Neuron (in vitro differentiated cells): ENCODE measurements around the gene PINK1.

Experiments
- H2AFZ ChIP-seq: one replicate; pipeline ENCODE4 v1.6.1; 2013; ENCODE audit warnings: low read depth, mild to moderate bottlenecking, inconsistent platforms, low read length, moderate library complexity
- H3K27me3 ChIP-seq: one replicate; pipeline ENCODE4 v1.6.1; 2013; ENCODE audit warnings: low read length; ENCODE audit not compliant: insufficient read depth
- H3K36me3 ChIP-seq: one replicate; pipeline ENCODE4 v1.6.1; 2013; ENCODE audit warnings: low read length; ENCODE audit not compliant: insufficient read depth
- H3K4me1 ChIP-seq: one replicate; pipeline ENCODE4 v1.6.1; 2013; ENCODE audit warnings: low read length; ENCODE audit not compliant: insufficient read depth
- H3K4me3 ChIP-seq: 2 replicates; pipeline ENCODE4 v1.5.1; 2013; ENCODE audit warnings: mild to moderate bottlenecking, low read length, moderate library complexity
- H3K9me3 ChIP-seq: one replicate; pipeline ENCODE4 v1.6.1; 2013; ENCODE audit warnings: low read length

PINK1 gene

DNA sequence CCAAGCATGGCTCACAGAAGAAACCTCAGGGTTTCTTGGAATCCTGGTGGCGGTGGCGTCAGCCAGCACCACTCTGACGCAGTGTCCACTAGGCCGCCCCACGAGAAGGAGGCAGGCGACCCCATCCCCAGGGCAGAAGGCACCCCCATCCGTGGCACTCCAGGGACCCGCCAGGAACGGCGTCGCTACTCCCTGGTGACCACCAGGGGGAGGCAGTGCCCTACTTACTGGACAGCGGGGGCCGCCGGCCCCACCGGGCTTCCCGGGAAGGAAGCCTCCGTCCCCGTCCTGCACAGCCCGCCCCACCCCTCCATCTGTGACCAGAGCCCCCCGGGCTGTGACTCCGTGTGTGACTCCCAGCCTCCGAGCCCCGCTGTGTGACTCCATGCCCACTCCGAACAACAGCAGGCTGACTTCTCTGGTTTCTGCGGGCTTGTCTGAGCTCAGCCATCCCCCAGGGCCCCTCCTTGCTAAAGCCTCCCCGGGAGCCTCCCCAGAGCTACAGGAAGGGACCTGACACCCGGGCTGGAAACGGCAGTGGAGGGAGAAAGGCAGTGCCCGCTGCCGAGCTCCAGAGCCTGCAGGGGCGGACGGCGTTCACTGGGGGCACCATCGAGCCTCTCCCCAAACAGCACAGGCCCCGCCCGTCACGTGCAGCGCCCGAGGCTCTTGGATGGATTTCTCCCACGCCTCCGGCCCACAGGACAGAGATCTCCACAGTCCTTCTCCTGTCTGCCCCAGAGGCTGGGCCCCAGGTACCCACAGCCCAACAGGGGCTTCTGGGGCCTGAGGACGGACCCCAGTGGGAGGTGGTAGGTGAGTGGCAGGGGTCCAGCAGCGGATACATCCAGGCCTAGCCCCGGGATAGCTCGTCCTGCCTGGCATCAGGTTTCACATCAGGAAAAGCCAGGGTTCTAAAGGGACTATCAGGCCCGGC, 63.4 kb downstream of the PINK1 start:
- H2AFZ ChIP-seq: peak overlapping the region; percentile 86
- H3K36me3 ChIP-seq: no peaks in the 10 kb centered on the region
- H3K9me3 ChIP-seq: no peaks in the 10 kb centered on the region

GRCh38 chr1:20697563-20697962, 64.3 kb downstream of the PINK1 start:
- Histone ChIP-seq H3K4me3 (peak overlapping the region; percentile 53), H2AFZ (no peak overlapping the region), H3K9me3 (no peaks in the 10 kb centered on the region), H3K36me3 (no peaks in the 10 kb centered on the region), H3K4me1 (peaks cover 14% of the 10 kb centered on the region), H3K27me3 (no peaks in the 10 kb centered on the region)

More for the DNA sequence above, 63.4 kb downstream of the PINK1 start:
- H3K27me3 ChIP-seq: no peaks in the 10 kb centered on the region
- peaks cover 14% of the 10 kb centered on the region for H3K4me1 ChIP-seq
- H3K4me3 ChIP-seq: peak overlapping the region; percentile 53

GRCh38 chr1:20698195-20698910, 65.1 kb downstream of the PINK1 start:
- H3K4me3 ChIP-seq: no peak overlapping the region
- no peak overlapping the region for H2AFZ ChIP-seq

GRCh38 chr1:20699558-20699957, 66.3 kb downstream of the PINK1 start:
- no peak overlapping the region for H2AFZ ChIP-seq
- no peaks in the 10 kb centered on the region for H3K27me3 ChIP-seq
- no peaks in the 10 kb centered on the region for H3K36me3 ChIP-seq
- peaks cover 12% of the 10 kb centered on the region for H3K4me1 ChIP-seq
- H3K9me3 ChIP-seq: no peaks in the 10 kb centered on the region
- no peak overlapping the region for H3K4me3 ChIP-seq

More at GRCh38 chr1:20698195-20698910, 65.1 kb downstream of the PINK1 start:
- Histone ChIP-seq H3K4me1 (peaks cover 14% of the 10 kb centered on the region), H3K9me3 (no peaks in the 10 kb centered on the region), H3K27me3 (no peaks in the 10 kb centered on the region), H3K36me3 (no peaks in the 10 kb centered on the region)

DNA sequence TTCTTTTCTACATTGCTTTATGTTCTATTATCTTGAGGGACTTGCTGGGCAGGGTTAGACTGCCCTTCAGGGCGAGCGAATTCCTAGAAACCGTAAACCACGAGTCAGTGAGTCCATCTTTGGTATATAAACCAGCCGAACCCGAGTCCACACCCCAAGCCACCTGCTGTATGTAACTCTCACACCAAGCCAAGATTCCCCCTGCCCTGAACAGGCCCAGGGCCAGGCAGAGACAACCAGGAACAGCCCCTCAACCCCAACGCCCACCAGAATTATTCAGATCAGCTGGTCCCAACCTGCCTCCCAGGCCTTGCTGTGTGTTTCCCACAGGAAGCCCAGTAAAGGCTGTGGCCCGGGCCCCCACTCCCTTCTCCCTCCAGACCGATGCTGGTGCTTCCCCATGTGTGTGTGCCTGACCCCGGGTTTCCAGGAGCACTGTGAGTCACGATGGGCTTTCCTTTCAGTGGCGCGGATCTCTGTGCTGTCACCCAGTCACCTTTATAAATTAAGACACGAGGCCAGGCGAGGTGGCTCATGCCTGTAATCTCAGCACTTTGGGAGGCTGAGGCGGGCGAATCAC, 67.5 kb downstream of the PINK1 start:
- Histone ChIP-seq H3K9me3 (no peaks in the 10 kb centered on the region), H3K4me3 (no peak overlapping the region), H3K36me3 (no peaks in the 10 kb centered on the region)

More for the DNA sequence above, 67.5 kb downstream of the PINK1 start:
- Histone ChIP-seq H3K4me1 (peaks cover 19% of the 10 kb centered on the region), H2AFZ (no peak overlapping the region), H3K27me3 (no peaks in the 10 kb centered on the region)
